CD4-positive, alpha-beta memory T cell (primary cell): ENCODE measurements around the gene ZNF254. TPM values are rescaled to one million over a fixed set of nuclear protein-coding genes. Genes with fewer than 3 reads are reported as not detected.
"Not testable (repeated sequence)": the region's sequence is repeated elsewhere in the genome, so short reads cannot be mapped to it uniquely, and the experiment has no call there.

Experiments
- CTCF ChIA-PET: fragments of 350-600 bp; sonication (Branson Sonifier 250); formaldehyde crosslinking; loops from one replicate; lab custom pipeline; 2021; ENCODE audit warnings: inconsistent platforms; ENCODE audit not compliant: partially characterized antibody; lab: Charles Lee
- POLR2A ChIA-PET: fragments of 350-600 bp; sonication (Branson Sonifier 250); formaldehyde crosslinking; loops from one replicate; lab custom pipeline; 2021; ENCODE audit not compliant: partially characterized antibody; lab: Charles Lee
- DNase-seq, 5 donors: peaks; one replicate each; pipeline versions ENCODE4 v3.0.0 to v3.0.0-alpha.2; 2020 to 2022; ENCODE audit warnings: mixed read lengths in 1 of 5
- H3K27ac ChIP-seq: one replicate; pipeline ENCODE4 v1.7.0; 2013; ENCODE audit warnings: low read depth, low read length
- H3K27me3 ChIP-seq: 2 replicates; pipeline ENCODE4 v1.7.0; 2013; ENCODE audit warnings: mild to moderate bottlenecking, low read length, moderate library complexity; ENCODE audit not compliant: insufficient read depth
- H3K36me3 ChIP-seq: 2 replicates; pipeline ENCODE4 v1.7.0; 2013; ENCODE audit warnings: mild to moderate bottlenecking, low read length, moderate library complexity; ENCODE audit not compliant: insufficient read depth
- H3K4me1 ChIP-seq: 2 replicates; pipeline ENCODE4 v1.7.0; 2013; ENCODE audit warnings: mild to moderate bottlenecking, low read length, moderate library complexity; ENCODE audit not compliant: insufficient read depth
- H3K4me3 ChIP-seq, 2 donors: one replicate each; pipeline ENCODE4 v1.7.0; 2013; ENCODE audit warnings: low read length in 2 of 2, mild to moderate bottlenecking in 1 of 2
- H3K9me3 ChIP-seq, 2 donors: one replicate each; pipeline ENCODE4 v1.7.0; 2013; ENCODE audit warnings: low read length in 2 of 2, control low read depth in 1 of 2; ENCODE audit not compliant: control insufficient read depth in 1 of 2
- H3K27ac Mint-ChIP-seq, 7 donors: one replicate each; pipeline ENCODE4 v1.8.0; 2020 to 2021; ENCODE audit warnings: mixed read lengths in 7 of 7, mild to moderate bottlenecking in 6 of 7, inconsistent platforms in 3 of 7, moderate library complexity in 3 of 7
- H3K27me3 Mint-ChIP-seq, 2 donors: one replicate each; pipeline ENCODE4 v1.8.0; 2020 to 2021; ENCODE audit warnings: mixed read lengths in 2 of 2
- H3K36me3 Mint-ChIP-seq, 2 donors: one replicate each; pipeline ENCODE4 v1.8.0; 2020 to 2021; ENCODE audit warnings: mixed read lengths in 2 of 2, inconsistent platforms in 1 of 2, mild to moderate bottlenecking in 1 of 2
- H3K4me1 Mint-ChIP-seq, 4 donors: one replicate each; pipeline ENCODE4 v1.8.0; 2020 to 2021; ENCODE audit warnings: mixed read lengths in 4 of 4, mild to moderate bottlenecking in 1 of 4
- H3K4me3 Mint-ChIP-seq, 8 donors: one replicate each; pipeline ENCODE4 v1.8.0; 2020 to 2021; ENCODE audit warnings: mixed read lengths in 8 of 8, mild to moderate bottlenecking in 7 of 8, moderate library complexity in 6 of 8, inconsistent platforms in 3 of 8
- H3K9me3 Mint-ChIP-seq, 8 donors: one replicate each; pipeline ENCODE4 v1.8.0; 2020 to 2021; ENCODE audit warnings: mixed read lengths in 8 of 8, mild to moderate bottlenecking in 5 of 8, inconsistent platforms in 3 of 8, moderate library complexity in 1 of 8
- intact Hi-C: fragments of 100-400 bp; cut with micrococcal nuclease; formaldehyde crosslinking; loops from one replicate; pipeline ENCODE4 v1.15.1; 2023
- polyA plus RNA-seq, 2 donors: library from polyadenylated mRNA; unstranded; fragments of 300-500 nt; fragmentation: Illumina TruSeq; gene quantifications; one replicate each; pipeline ENCODE4 v1.2.3, GENCODE V29; 2021
- total RNA-seq, 2 experiments: library from RNA; stranded (reverse); gene quantifications; one replicate each; pipeline ENCODE4 v1.2.3, GENCODE V29; 2021

Gene ZNF254
- 10 to 100 TPM; 17.6 to 19.1 TPM for total RNA-seq
- 1 to 10 TPM; 3.4 to 7.4 TPM for polyA plus RNA-seq

- Histone ChIP-seq H3K4me1 (peaks cover 8% of the 10 kb centered on the region), H3K27ac (peak within 1 kb of the TSS; percentile 73), H3K4me3 (peak within 1 kb of the TSS; percentile 69 to 78), H3K9me3 (no peaks in the 10 kb centered on the region), H3K36me3 (peaks cover 3% of the 10 kb centered on the region), H3K27me3 (no peaks in the 10 kb centered on the region)
- intact Hi-C loops = loop anchor here (5.0 kb wide), 1 partner anchor 55 kb away; no protein-coding TSS in a partner anchor
- peak; percentile 65 to 84 (median 74) for DNase-seq
- Mint-ChIP-seq H3K4me1 (peaks cover 4 to 13% (median 8%) of the 10 kb centered on the region in 4 donors), H3K36me3 (peaks cover 9 to 11% of the 10 kb centered on the region in 2 donors), H3K4me3 (peak within 1 kb of the TSS; percentile 93 to 97 (median 96)), H3K27me3 (no peaks in the 10 kb centered on the region), H3K27ac (peak within 1 kb of the TSS; percentile 89 to 97 (median 95)), H3K9me3 (peaks cover 0 to 4% (median 0%) of the 10 kb centered on the region in 8 donors)
- POLR2A ChIA-PET = interaction anchor here (0.9 to 2.9 kb wide), 10 partner anchors 10 to 837 kb away, joined by 3 to 34 read pairs (median 8); partner anchors contain the start of genes ZNF675, ZNF681, ZNF724 and ZNF726
- CTCF ChIA-PET = interaction anchor here (1.4 kb wide), 1 partner anchor 692 kb away, joined by 3 read pairs; the partner anchor contains the start of gene ZNF91
These were observed at the start of gene ZNF254 for GRCh38 chr19:24086974-24087595. TSS of gene ZNF254 (plus strand) at chr19:24087187. CDS start at chr19:24087308, 121 bp downstream.

GRCh38 chr19:24040621-24041020 is 46.4 kb upstream of the ZNF254 start:
- peaks cover 30 to 56% (median 44%) of the 10 kb centered on the region in 4 donors for H3K4me1 Mint-ChIP-seq
- H3K36me3 ChIP-seq = peaks cover 12% of the 10 kb centered on the region
- CTCF ChIA-PET = no interaction called here
- POLR2A ChIA-PET = no interaction called here
- no peaks in the 10 kb centered on the region for H3K27me3 ChIP-seq
- H3K36me3 Mint-ChIP-seq = peaks cover 40 to 61% of the 10 kb centered on the region in 2 donors
- no peaks in the 10 kb centered on the region for H3K9me3 ChIP-seq
- H3K27ac Mint-ChIP-seq = peak overlapping the region in 4 of 7 donors; percentile 17 to 48 (median 33)
- H3K9me3 Mint-ChIP-seq = no peaks in the 10 kb centered on the region
- H3K4me3 Mint-ChIP-seq = no peak overlapping the region
- H3K4me1 ChIP-seq = peaks cover 25% of the 10 kb centered on the region
- intact Hi-C loops = no loop called here
- H3K4me3 ChIP-seq = no peak overlapping the region
- H3K27me3 Mint-ChIP-seq = no peaks in the 10 kb centered on the region
- DNase-seq = no peak
- H3K27ac ChIP-seq = no peak overlapping the region

GRCh38 chr19:24041326-24041725 is 45.7 kb upstream of the ZNF254 start:
- H3K4me3 Mint-ChIP-seq, H3K27me3 Mint-ChIP-seq, H3K27me3 ChIP-seq, CTCF ChIA-PET, H3K9me3 Mint-ChIP-seq, intact Hi-C loops, H3K27ac ChIP-seq, DNase-seq, H3K27ac Mint-ChIP-seq, H3K4me3 ChIP-seq, POLR2A ChIA-PET, H3K9me3 ChIP-seq: not testable (repeated sequence)
- peaks cover 44 to 61% of the 10 kb centered on the region in 2 donors for H3K36me3 Mint-ChIP-seq
- Histone ChIP-seq H3K4me1 (peaks cover 18% of the 10 kb centered on the region), H3K36me3 (peaks cover 12% of the 10 kb centered on the region)
- H3K4me1 Mint-ChIP-seq = peaks cover 25 to 49% (median 38%) of the 10 kb centered on the region in 4 donors

- H3K27ac Mint-ChIP-seq = peak overlapping the region in 1 of 7 donors; percentile 35
- Histone ChIP-seq H3K36me3 (peaks cover 22% of the 10 kb centered on the region), H3K4me3 (no peak overlapping the region), H3K27me3 (no peaks in the 10 kb centered on the region), H3K27ac (no peak overlapping the region), H3K9me3 (no peaks in the 10 kb centered on the region), H3K4me1 (no peaks in the 10 kb centered on the region)
- POLR2A ChIA-PET = interaction anchor here (1.0 kb wide), 1 partner anchor 13 kb away, joined by 5 read pairs; no protein-coding TSS in a partner anchor
- CTCF ChIA-PET = no interaction called here
- H3K36me3 Mint-ChIP-seq = peaks cover 62 to 72% of the 10 kb centered on the region in 2 donors
- peaks cover 7 to 16% (median 8%) of the 10 kb centered on the region in 4 donors for H3K4me1 Mint-ChIP-seq
- H3K9me3 Mint-ChIP-seq = peaks cover 0 to 2% (median 0%) of the 10 kb centered on the region in 8 donors
- no peak overlapping the region for H3K4me3 Mint-ChIP-seq
- intact Hi-C loops = no loop called here
- no peaks in the 10 kb centered on the region for H3K27me3 Mint-ChIP-seq
- DNase-seq = no peak
These were observed 40.4 kb upstream of the ZNF254 start for GRCh38 chr19:24046550-24046949.

GRCh38 chr19:24048261-24048660 is 38.7 kb upstream of the ZNF254 start:
- H3K27me3 Mint-ChIP-seq = no peaks in the 10 kb centered on the region
- Histone ChIP-seq H3K9me3 (no peaks in the 10 kb centered on the region), H3K36me3 (peaks cover 36% of the 10 kb centered on the region), H3K27ac (no peak overlapping the region), H3K4me3 (no peak overlapping the region), H3K4me1 (no peaks in the 10 kb centered on the region), H3K27me3 (no peaks in the 10 kb centered on the region)
- no peak overlapping the region for H3K4me3 Mint-ChIP-seq
- ChIA-PET CTCF (no interaction called here), POLR2A (no interaction called here)
- peaks cover 64 to 74% of the 10 kb centered on the region in 2 donors for H3K36me3 Mint-ChIP-seq
- peaks cover 0 to 2% (median 0%) of the 10 kb centered on the region in 8 donors for H3K9me3 Mint-ChIP-seq
- peaks cover 0 to 6% (median 3%) of the 10 kb centered on the region in 4 donors for H3K4me1 Mint-ChIP-seq
- no peak for DNase-seq
- intact Hi-C loops = no loop called here
- H3K27ac Mint-ChIP-seq = no peak overlapping the region

GRCh38 chr19:24049537-24049936 is 37.5 kb upstream of the ZNF254 start:
- CTCF ChIA-PET = no interaction called here

GRCh38 chr19:24051516-24051915 is 35.5 kb upstream of the ZNF254 start:
- H3K27me3 ChIP-seq = no peaks in the 10 kb centered on the region
- H3K4me1 Mint-ChIP-seq = peaks cover 0 to 7% (median 2%) of the 10 kb centered on the region in 4 donors
- H3K27me3 Mint-ChIP-seq = no peaks in the 10 kb centered on the region
- H3K4me3 ChIP-seq = no peak overlapping the region
- H3K27ac ChIP-seq = no peak overlapping the region
- H3K9me3 ChIP-seq = no peaks in the 10 kb centered on the region
- H3K36me3 Mint-ChIP-seq = peaks cover 75 to 83% of the 10 kb centered on the region in 2 donors
- peaks cover 0 to 2% (median 0%) of the 10 kb centered on the region in 8 donors for H3K9me3 Mint-ChIP-seq
- intact Hi-C loops = no loop called here
- no peaks in the 10 kb centered on the region for H3K4me1 ChIP-seq
- DNase-seq = no peak
- peaks cover 52% of the 10 kb centered on the region for H3K36me3 ChIP-seq
- POLR2A ChIA-PET = no interaction called here
- peak overlapping the region in 1 of 7 donors; percentile 43 for H3K27ac Mint-ChIP-seq
- H3K4me3 Mint-ChIP-seq = no peak overlapping the region
- CTCF ChIA-PET = no interaction called here

More at GRCh38 chr19:24049537-24049936, 37.5 kb upstream of the ZNF254 start:
- no peak overlapping the region for H3K4me3 Mint-ChIP-seq
- no peaks in the 10 kb centered on the region for H3K27me3 Mint-ChIP-seq
- no peak overlapping the region for H3K4me3 ChIP-seq
- H3K27ac ChIP-seq = no peak overlapping the region
- H3K27ac Mint-ChIP-seq = peak overlapping the region in 1 of 7 donors; percentile 78
- H3K36me3 Mint-ChIP-seq = peaks cover 75 to 84% of the 10 kb centered on the region in 2 donors
- H3K36me3 ChIP-seq = peaks cover 48% of the 10 kb centered on the region
- intact Hi-C loops = no loop called here
- H3K9me3 Mint-ChIP-seq = peaks cover 0 to 2% (median 0%) of the 10 kb centered on the region in 8 donors
- H3K9me3 ChIP-seq = no peaks in the 10 kb centered on the region
- H3K4me1 Mint-ChIP-seq = peaks cover 0 to 4% (median 3%) of the 10 kb centered on the region in 4 donors
- no peak for DNase-seq
- no peaks in the 10 kb centered on the region for H3K27me3 ChIP-seq
- POLR2A ChIA-PET = no interaction called here
- no peaks in the 10 kb centered on the region for H3K4me1 ChIP-seq
